Neutrophil (primary cell): ENCODE data around the gene TRIP10.
"Not testable (repeated sequence)": the region's sequence is repeated elsewhere in the genome, so short reads cannot be mapped to it uniquely, and the experiment has no call there.

Source experiments
- H3K27ac ChIP-seq: fragments of 200-600 bp; sonication (generic); 2 replicates; pipeline ENCODE4 v1.5.1; 2016; ENCODE audit warnings: mild to moderate bottlenecking, moderate library complexity
- H3K27me3 ChIP-seq: fragments of 200-600 bp; sonication (generic); 2 replicates; pipeline ENCODE4 v1.6.0; 2016; ENCODE audit warnings: mild to moderate bottlenecking
- H3K36me3 ChIP-seq: fragments of 200-600 bp; sonication (generic); 2 replicates; pipeline ENCODE4 v1.5.1; 2017
- H3K4me1 ChIP-seq, 2 experiments: fragments of 200-600 bp in 1 of 2; sonication (generic) in 1 of 2; 1 replicate in 1 of 2; 2 replicates in 1 of 2; pipeline versions ENCODE4 v1.5.1 to v1.6.1; 2013 to 2016; ENCODE audit warnings: low read depth in 1 of 2, low read length in 1 of 2, mild to moderate bottlenecking in 1 of 2, moderate library complexity in 1 of 2; ENCODE audit not compliant: control insufficient read depth in 1 of 2, insufficient read depth in 1 of 2
- H3K4me3 ChIP-seq, 2 experiments: fragments of 200-600 bp in 1 of 2; sonication (generic) in 1 of 2; 1 replicate in 1 of 2; 2 replicates in 1 of 2; pipeline ENCODE4 v1.5.1; 2013 to 2016; ENCODE audit warnings: low read depth in 1 of 2, low read length in 1 of 2, mild to moderate bottlenecking in 1 of 2, moderate library complexity in 1 of 2
- H3K9me3 ChIP-seq: fragments of 200-600 bp; sonication (generic); 2 replicates; pipeline ENCODE4 v1.5.1; 2016
- CTCF ChIP-seq: fragments of 200-600 bp; sonication (generic); IDR thresholded peaks from 2 replicates; pipeline ENCODE4 v1.5.1; 2016; ENCODE audit warnings: antibody characterized with exemption

TRIP10 gene

GRCh38 chr19:6743714-6744380 lies 4.4 kb downstream of the TRIP10 start:
- TF ChIP-seq CTCF: no peak
- Histone ChIP-seq H3K4me3 (no peak overlapping the region), H3K27me3 (peaks cover 51% of the 10 kb centered on the region), H3K4me1 (peaks cover 23 to 26% of the 10 kb centered on the region in 2 experiments), H3K9me3 (no peaks in the 10 kb centered on the region), H3K27ac (no peak overlapping the region), H3K36me3 (no peaks in the 10 kb centered on the region)

- no peak overlapping the region for H3K27ac ChIP-seq
- H3K27me3 ChIP-seq: peaks cover 58% of the 10 kb centered on the region
- no peak for TF ChIP-seq CTCF
- H3K9me3 ChIP-seq: no peaks in the 10 kb centered on the region
- no peaks in the 10 kb centered on the region for H3K36me3 ChIP-seq
- H3K4me1 ChIP-seq: peaks cover 17 to 20% of the 10 kb centered on the region in 2 experiments
- no peak overlapping the region for H3K4me3 ChIP-seq
Observed at GRCh38 chr19:6744381-6745301, 5.2 kb downstream of the TRIP10 start.

- Histone ChIP-seq H3K4me1 (peaks cover 4 to 6% of the 10 kb centered on the region in 2 experiments), H3K36me3 (no peaks in the 10 kb centered on the region)
Observed at GRCh38 chr19:6745965-6746364, 6.5 kb downstream of the TRIP10 start.

GRCh38 chr19:6748543-6748942 lies 9.1 kb downstream of the TRIP10 start:
- not testable (repeated sequence) for H3K4me1 ChIP-seq, H3K36me3 ChIP-seq, H3K4me3 ChIP-seq, H3K27ac ChIP-seq, H3K9me3 ChIP-seq
- peaks cover 32% of the 10 kb centered on the region for H3K27me3 ChIP-seq

More at GRCh38 chr19:6745965-6746364, 6.5 kb downstream of the TRIP10 start:
- H3K27ac ChIP-seq: no peak overlapping the region
- H3K4me3 ChIP-seq: no peak overlapping the region
- peaks cover 56% of the 10 kb centered on the region for H3K27me3 ChIP-seq
- no peak for TF ChIP-seq CTCF
- no peaks in the 10 kb centered on the region for H3K9me3 ChIP-seq

GRCh38 chr19:6750062-6750461 lies 10.6 kb downstream of the TRIP10 start:
- H3K4me1 ChIP-seq: peaks cover 10 to 13% of the 10 kb centered on the region in 2 experiments
- H3K4me3 ChIP-seq: no peak overlapping the region
- H3K9me3 ChIP-seq: no peaks in the 10 kb centered on the region
- no peak for TF ChIP-seq CTCF
- peaks cover 24% of the 10 kb centered on the region for H3K27me3 ChIP-seq
- H3K36me3 ChIP-seq: no peaks in the 10 kb centered on the region
- no peak overlapping the region for H3K27ac ChIP-seq

- H3K36me3 ChIP-seq: no peaks in the 10 kb centered on the region
- no peaks in the 10 kb centered on the region for H3K9me3 ChIP-seq
- H3K4me1 ChIP-seq: peaks cover 10 to 13% of the 10 kb centered on the region in 2 experiments
- TF ChIP-seq CTCF: no peak
- no peak overlapping the region for H3K4me3 ChIP-seq
- peaks cover 24% of the 10 kb centered on the region for H3K27me3 ChIP-seq
- no peak overlapping the region for H3K27ac ChIP-seq
Observed at GRCh38 chr19:6751189-6751588, 11.7 kb downstream of the TRIP10 start.
